ENCODE measurements around the gene MESP2. TPM values are rescaled to one million over a fixed set of nuclear protein-coding genes. Genes with fewer than 3 reads are reported as not detected.

The MESP2 gene
- total and polyA plus RNA-seq, 9 of the 15 experiments (the other 6 are each of a cell fraction or from before 2014, with no cell fraction given), result 0.08 to 0.82 (median 0.37) TPM

GRCh38 chr15:89781891-89782618, 5.9 kb downstream of the MESP2 start (continued):
- TF ChIP-seq ZNF407 (IDR thresholded peaks at IDR 0.05; ENCODE audit: low read depth), result no peak
- TF ChIP-seq CHAMP1 (IDR thresholded peaks at IDR 0.05), result no peak
- no peak for TF ChIP-seq CHD4 (IDR thresholded peaks at IDR 0.05; ENCODE audit: insufficient read depth, insufficient replicate concordance, low read depth, low read length, poor library complexity, severe bottlenecking)
- no peak for TF ChIP-seq PTBP1 (IDR thresholded peaks at IDR 0.05; ENCODE audit: low read depth, low read length)
- TF ChIP-seq SMAD1 (IDR thresholded peaks at IDR 0.05; ENCODE audit: low read depth, low read length, partially characterized antibody), result no peak
- TF ChIP-seq ZNF41 (CRISPR knock-in tag; conservative IDR thresholded peaks at IDR 0.05), result peak; percentile 97
- no peak for TF ChIP-seq ASH1L (IDR thresholded peaks at IDR 0.05; ENCODE audit: borderline replicate concordance, low read depth, partially characterized antibody)
- TF ChIP-seq COPS2 (conservative IDR thresholded peaks at IDR 0.05), result no peak
- peak; percentile 94 for TF ChIP-seq HINFP (tag; conservative IDR thresholded peaks at IDR 0.05; ENCODE audit: low read depth)
- TF ChIP-seq ZZZ3 (IDR thresholded peaks at IDR 0.05), result no peak
- TF ChIP-seq SP1 (CRISPR knock-in tag; IDR thresholded peaks at IDR 0.05), result no peak
- TF ChIP-seq ATF1 (CRISPR knock-in tag; IDR thresholded peaks at IDR 0.05), result no peak
- peak; percentile 79 for TF ChIP-seq ATF1 (tag; IDR thresholded peaks at IDR 0.05)
- TF ChIP-seq ZNF668 (CRISPR knock-in tag; IDR thresholded peaks at IDR 0.05), result peak; percentile 98
- TF ChIP-seq ARHGAP35 (IDR thresholded peaks at IDR 0.05; ENCODE audit: partially characterized antibody), result no peak
- no peak for TF ChIP-seq THRAP3 (IDR thresholded peaks at IDR 0.05; ENCODE audit: borderline replicate concordance)
